Measurements from ENCODE around the gene KLC3. TPM values are rescaled to one million over a fixed set of nuclear protein-coding genes. Genes with fewer than 3 reads are reported as not detected.

The KLC3 gene
- total RNA-seq, 1 experiment from 2014 or later, result 0.49 TPM

DNA sequence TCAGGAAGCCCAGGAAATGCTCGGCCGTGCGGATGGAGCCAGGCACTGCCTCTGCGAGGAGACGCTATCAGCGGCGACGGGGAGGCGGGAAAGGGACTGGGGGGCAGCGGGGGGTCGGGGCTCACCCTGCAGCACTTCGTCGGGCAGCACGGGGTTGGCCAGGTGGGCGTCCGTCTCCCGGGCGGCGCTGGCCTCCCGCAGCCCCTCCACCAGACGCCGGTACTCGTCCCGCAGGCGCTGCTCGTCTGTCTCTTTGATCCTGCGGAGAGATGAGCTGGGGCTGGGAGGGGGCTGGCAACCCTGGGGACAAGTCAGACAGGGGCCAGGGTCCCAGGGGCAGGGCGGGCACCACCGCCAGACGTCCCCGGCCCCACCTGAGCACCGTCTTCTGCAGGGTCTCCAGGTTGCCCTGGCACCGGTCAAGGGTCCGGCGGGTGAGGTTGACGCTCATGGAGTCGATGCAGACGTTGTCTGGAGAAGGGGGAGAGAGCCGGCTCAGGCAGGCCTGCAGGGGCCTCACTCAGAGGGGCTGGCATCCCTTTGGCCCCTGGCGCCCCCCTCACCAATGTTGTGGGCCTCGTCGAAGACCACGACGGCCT lies 23.4 kb downstream of the KLC3 start:
- in situ Hi-C loops (cut with HindIII; ENCODE audit: low pct_unique_long_range_greater_than_20kb, low sequenced_read_pairs), result no loop called here
- CTCF ChIA-PET, result no interaction called here
- no TSS peak for BruUV-seq (replicated peaks)
- POLR2A ChIA-PET, result no interaction called here
- H3K36me3 ChIP-seq (ENCODE audit: control insufficient read depth, insufficient read depth, low read length), result no peaks in the 10 kb centered on the region
- no peaks in the 10 kb centered on the region for H3K27me3 ChIP-seq (ENCODE audit: control insufficient read depth, insufficient read depth, low read length)
- DNase-seq (ENCODE audit: low read depth, low spot score), result no peak
- H3K9me3 ChIP-seq (ENCODE audit: control insufficient read depth, insufficient read depth, low read depth, low read length), result no peaks in the 10 kb centered on the region
- intact Hi-C loops (cut with micrococcal nuclease; ENCODE audit: unreplicated experiment), result no loop called here
- no peak overlapping the region for H3K4me3 ChIP-seq (ENCODE audit: low read depth in 2 of 2, low read length in 2 of 2)
- TF ChIP-seq, protein P1, sequence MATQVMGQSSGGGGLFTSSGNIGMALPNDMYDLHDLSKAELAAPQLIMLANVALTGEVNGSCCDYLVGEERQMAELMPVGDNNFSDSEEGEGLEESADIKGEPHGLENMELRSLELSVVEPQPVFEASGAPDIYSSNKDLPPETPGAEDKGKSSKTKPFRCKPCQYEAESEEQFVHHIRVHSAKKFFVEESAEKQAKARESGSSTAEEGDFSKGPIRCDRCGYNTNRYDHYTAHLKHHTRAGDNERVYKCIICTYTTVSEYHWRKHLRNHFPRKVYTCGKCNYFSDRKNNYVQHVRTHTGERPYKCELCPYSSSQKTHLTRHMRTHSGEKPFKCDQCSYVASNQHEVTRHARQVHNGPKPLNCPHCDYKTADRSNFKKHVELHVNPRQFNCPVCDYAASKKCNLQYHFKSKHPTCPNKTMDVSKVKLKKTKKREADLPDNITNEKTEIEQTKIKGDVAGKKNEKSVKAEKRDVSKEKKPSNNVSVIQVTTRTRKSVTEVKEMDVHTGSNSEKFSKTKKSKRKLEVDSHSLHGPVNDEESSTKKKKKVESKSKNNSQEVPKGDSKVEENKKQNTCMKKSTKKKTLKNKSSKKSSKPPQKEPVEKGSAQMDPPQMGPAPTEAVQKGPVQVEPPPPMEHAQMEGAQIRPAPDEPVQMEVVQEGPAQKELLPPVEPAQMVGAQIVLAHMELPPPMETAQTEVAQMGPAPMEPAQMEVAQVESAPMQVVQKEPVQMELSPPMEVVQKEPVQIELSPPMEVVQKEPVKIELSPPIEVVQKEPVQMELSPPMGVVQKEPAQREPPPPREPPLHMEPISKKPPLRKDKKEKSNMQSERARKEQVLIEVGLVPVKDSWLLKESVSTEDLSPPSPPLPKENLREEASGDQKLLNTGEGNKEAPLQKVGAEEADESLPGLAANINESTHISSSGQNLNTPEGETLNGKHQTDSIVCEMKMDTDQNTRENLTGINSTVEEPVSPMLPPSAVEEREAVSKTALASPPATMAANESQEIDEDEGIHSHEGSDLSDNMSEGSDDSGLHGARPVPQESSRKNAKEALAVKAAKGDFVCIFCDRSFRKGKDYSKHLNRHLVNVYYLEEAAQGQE (IDR thresholded peaks at IDR 0.05; ENCODE audit: insufficient read depth in 1 of 2, low read depth in 2 of 2, low read length in 1 of 2), result no peak
- no peak for TF ChIP-seq POLR2AphosphoS5 (IDR thresholded peaks at IDR 0.05; ENCODE audit: low read depth, low read length)
- TF ChIP-seq TCF7L2 (IDR thresholded peaks at IDR 0.05; ENCODE audit: low read depth, low read length), result no peak
- TF ChIP-seq, protein P2, sequence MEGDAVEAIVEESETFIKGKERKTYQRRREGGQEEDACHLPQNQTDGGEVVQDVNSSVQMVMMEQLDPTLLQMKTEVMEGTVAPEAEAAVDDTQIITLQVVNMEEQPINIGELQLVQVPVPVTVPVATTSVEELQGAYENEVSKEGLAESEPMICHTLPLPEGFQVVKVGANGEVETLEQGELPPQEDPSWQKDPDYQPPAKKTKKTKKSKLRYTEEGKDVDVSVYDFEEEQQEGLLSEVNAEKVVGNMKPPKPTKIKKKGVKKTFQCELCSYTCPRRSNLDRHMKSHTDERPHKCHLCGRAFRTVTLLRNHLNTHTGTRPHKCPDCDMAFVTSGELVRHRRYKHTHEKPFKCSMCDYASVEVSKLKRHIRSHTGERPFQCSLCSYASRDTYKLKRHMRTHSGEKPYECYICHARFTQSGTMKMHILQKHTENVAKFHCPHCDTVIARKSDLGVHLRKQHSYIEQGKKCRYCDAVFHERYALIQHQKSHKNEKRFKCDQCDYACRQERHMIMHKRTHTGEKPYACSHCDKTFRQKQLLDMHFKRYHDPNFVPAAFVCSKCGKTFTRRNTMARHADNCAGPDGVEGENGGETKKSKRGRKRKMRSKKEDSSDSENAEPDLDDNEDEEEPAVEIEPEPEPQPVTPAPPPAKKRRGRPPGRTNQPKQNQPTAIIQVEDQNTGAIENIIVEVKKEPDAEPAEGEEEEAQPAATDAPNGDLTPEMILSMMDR (IDR thresholded peaks at IDR 0.05), result no peak
- TF ChIP-seq SIN3A (IDR thresholded peaks at IDR 0.05; ENCODE audit: borderline replicate concordance, insufficient read depth, low read depth, low read length), result no peak
- no peak overlapping the region for H3K27ac ChIP-seq (ENCODE audit: low read length)
- no peaks in the 10 kb centered on the region for H3K4me1 ChIP-seq (ENCODE audit: control insufficient read depth, insufficient read depth, low read length)
- ATAC-seq, result no peak

DNA sequence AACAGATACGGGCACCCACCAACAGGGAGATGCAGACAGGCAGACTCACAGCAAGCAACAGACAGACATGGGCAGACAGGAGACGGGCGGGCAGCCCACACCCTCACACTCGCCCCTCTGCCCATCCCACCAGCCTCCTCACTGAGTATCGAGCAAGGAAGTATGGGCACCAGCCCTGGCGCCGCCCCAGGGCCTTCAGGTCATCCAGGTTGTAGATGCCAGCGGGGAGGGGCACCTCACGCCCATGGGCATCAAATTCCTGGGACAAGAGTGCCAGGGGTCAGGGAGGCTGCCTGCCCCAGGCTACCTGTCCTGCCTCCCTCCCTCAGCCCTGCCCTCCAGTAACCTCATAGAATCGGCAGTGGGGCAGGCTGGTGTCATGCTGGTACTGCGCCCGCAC lies 24.1 kb downstream of the KLC3 start:
- H3K27ac ChIP-seq (ENCODE audit: low read length), result no peak overlapping the region

More for the DNA sequence above, 24.1 kb downstream of the KLC3 start:
- Histone ChIP-seq H3K4me1 (ENCODE audit: control insufficient read depth, insufficient read depth, low read length) (no peaks in the 10 kb centered on the region), H3K4me3 (ENCODE audit: low read depth in 2 of 2, low read length in 2 of 2) (no peak overlapping the region), H3K9me3 (ENCODE audit: control insufficient read depth, insufficient read depth, low read depth, low read length) (no peaks in the 10 kb centered on the region), H3K36me3 (ENCODE audit: control insufficient read depth, insufficient read depth, low read length) (no peaks in the 10 kb centered on the region), H3K27me3 (ENCODE audit: control insufficient read depth, insufficient read depth, low read length) (no peaks in the 10 kb centered on the region)
- ATAC-seq (no peak), DNase-seq (ENCODE audit: low read depth, low spot score) (no peak)
- POLR2A ChIA-PET, result no interaction called here
- intact Hi-C loops (cut with micrococcal nuclease; ENCODE audit: unreplicated experiment), result no loop called here
- TF ChIP-seq SIN3A (IDR thresholded peaks at IDR 0.05; ENCODE audit: borderline replicate concordance, insufficient read depth, low read depth, low read length), result no peak
- TF ChIP-seq, protein P1 (IDR thresholded peaks at IDR 0.05; ENCODE audit: insufficient read depth in 1 of 2, low read depth in 2 of 2, low read length in 1 of 2), result no peak
- TF ChIP-seq POLR2AphosphoS5 (IDR thresholded peaks at IDR 0.05; ENCODE audit: low read depth, low read length), result no peak
- TF ChIP-seq TCF7L2 (IDR thresholded peaks at IDR 0.05; ENCODE audit: low read depth, low read length), result no peak
- TF ChIP-seq, protein P2 (IDR thresholded peaks at IDR 0.05), result no peak
- CTCF ChIA-PET, result no interaction called here
- no TSS peak for BruUV-seq (replicated peaks)
- in situ Hi-C loops (cut with HindIII; ENCODE audit: low pct_unique_long_range_greater_than_20kb, low sequenced_read_pairs), result no loop called here

All from Panc1 (cell line).